Fibroblast of pulmonary artery (primary cell): ENCODE results near the gene RCBTB2.
A peak's percentile ranks its signal among the peaks of the same experiment; 100 is the strongest.

Experiments
- DNase-seq: peaks from one replicate; pipeline ENCODE4 v3.0.0-alpha.2; 2010; ENCODE audit warnings: low read depth
- H3K4me3 ChIP-seq: replicated peaks from 2 replicates; pipeline ENCODE4 v1.5.1; 2011; ENCODE audit warnings: low read depth, mild to moderate bottlenecking, control low read depth, low read length, moderate library complexity
- TF ChIP-seq, protein P1 (sequence below): IDR thresholded peaks from 2 replicates; pipeline ENCODE4 v1.5.1; 2011; ENCODE audit warnings: mild to moderate bottlenecking, control low read depth, low read length, inconsistent platforms; ENCODE audit errors: missing control alignments

The RCBTB2 gene

GRCh38 chr13:48578516-48579164 is 45.8 kb upstream of the RCBTB2 start:
- TF ChIP-seq, protein P1, sequence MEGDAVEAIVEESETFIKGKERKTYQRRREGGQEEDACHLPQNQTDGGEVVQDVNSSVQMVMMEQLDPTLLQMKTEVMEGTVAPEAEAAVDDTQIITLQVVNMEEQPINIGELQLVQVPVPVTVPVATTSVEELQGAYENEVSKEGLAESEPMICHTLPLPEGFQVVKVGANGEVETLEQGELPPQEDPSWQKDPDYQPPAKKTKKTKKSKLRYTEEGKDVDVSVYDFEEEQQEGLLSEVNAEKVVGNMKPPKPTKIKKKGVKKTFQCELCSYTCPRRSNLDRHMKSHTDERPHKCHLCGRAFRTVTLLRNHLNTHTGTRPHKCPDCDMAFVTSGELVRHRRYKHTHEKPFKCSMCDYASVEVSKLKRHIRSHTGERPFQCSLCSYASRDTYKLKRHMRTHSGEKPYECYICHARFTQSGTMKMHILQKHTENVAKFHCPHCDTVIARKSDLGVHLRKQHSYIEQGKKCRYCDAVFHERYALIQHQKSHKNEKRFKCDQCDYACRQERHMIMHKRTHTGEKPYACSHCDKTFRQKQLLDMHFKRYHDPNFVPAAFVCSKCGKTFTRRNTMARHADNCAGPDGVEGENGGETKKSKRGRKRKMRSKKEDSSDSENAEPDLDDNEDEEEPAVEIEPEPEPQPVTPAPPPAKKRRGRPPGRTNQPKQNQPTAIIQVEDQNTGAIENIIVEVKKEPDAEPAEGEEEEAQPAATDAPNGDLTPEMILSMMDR: no peak
- DNase-seq: no peak
- H3K4me3 ChIP-seq: no peak overlapping the region

DNA sequence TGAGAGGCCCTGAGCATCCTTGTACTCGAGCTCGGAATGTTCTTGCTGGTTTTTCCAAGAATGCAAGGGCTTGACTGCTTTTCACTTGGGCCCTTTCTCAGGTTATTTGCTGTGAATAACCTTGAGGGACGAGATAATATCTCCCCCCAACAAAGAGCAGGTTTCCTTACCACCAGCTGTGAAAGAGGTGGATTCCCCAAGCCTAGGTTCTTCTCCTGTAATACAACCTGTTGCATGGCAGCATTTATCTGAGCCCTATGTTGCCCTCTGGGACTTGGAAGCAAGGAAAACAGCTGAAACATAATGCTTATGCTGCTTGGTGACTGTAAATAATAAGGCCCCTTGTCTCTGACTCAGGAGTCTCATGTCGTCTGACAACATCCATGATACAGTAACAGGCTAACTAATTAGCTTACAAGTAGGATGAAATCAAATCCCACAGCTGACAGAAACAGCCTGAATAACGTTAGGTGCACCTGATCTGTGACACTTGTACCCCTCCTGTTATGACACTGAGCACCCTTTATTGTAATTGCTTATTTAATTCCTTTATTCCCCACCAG is 43.6 kb upstream of the RCBTB2 start:
- no peak overlapping the region for H3K4me3 ChIP-seq
- TF ChIP-seq, protein P1: no peak
- no peak for DNase-seq

DNA sequence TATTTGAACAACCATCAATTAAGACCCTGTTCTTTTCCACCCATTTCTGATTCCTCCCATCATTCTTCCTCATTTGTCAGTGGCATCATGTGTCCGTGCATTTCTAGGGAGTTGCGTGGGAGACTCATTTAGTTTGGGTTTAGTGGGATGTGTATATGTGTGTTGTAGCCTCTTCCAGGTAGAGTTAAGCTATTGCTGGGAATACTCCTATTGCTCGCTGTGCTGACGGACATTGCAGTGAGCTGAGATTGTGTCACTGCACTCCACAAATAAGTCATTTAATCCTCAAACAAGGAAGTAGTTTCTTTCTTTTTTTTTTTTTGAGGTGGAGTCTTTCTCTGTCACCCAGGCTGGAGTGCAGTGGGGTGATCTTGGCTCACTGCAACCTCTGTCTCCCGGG is 42.2 kb upstream of the RCBTB2 start:
- H3K4me3 ChIP-seq: no peak overlapping the region
- DNase-seq: no peak
- TF ChIP-seq, protein P1: no peak

- no peak for DNase-seq
- H3K4me3 ChIP-seq: no peak overlapping the region
- TF ChIP-seq, protein P1: no peak
Observed at GRCh38 chr13:48574041-48574796, 41.3 kb upstream of the RCBTB2 start.

GRCh38 chr13:48573213-48574007 is 40.5 kb upstream of the RCBTB2 start:
- H3K4me3 ChIP-seq: no peak overlapping the region
- peak; percentile 40 for DNase-seq
- TF ChIP-seq, protein P1: no peak

DNA sequence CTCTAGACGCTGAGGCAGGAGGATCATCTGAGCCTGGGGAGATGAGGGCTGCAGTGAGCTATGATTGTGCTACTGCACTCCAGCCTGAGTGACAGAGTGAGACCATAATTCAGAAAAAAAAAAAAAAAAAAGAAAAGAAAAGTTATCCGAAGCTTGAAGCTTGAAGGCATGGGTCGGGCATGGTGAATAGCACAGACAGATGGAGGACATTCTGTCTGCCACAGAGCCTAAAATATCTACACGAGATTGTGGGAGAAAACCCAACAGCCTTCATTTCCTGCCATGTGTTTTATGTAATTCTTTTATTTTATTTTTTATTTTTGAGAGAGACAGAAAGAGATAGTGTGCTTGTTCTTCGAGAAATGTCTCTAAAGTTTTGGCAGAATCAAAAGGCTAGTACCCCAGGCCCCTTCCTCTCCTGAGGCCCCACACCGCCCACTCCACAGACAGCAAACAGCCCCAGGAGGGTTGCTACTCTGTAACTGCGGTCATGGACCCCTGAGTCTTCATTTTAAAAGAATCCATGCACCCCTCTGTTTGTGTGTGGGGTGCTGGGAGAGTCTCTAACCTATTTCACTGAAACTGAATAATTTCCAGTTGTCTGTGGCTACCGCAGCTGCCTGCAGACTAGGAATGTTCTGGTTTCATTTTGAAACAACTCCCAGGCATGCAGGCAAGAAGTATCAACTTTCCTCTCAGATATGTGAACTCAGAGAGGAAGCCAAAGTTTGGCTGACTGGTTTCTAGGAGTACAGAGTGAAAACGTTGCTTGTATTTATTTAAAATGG is 38.4 kb upstream of the RCBTB2 start:
- peak overlapping the region; percentile 23 for H3K4me3 ChIP-seq
- DNase-seq: peak; percentile 71
- TF ChIP-seq, protein P1: no peak
